Measurements from ENCODE around the gene AGPAT3. TPM values are rescaled to one million over a fixed set of nuclear protein-coding genes. Genes with fewer than 3 reads are reported as not detected.

The AGPAT3 gene
- total RNA-seq, 1 experiment from 2014 or later: 13.0 TPM

DNA sequence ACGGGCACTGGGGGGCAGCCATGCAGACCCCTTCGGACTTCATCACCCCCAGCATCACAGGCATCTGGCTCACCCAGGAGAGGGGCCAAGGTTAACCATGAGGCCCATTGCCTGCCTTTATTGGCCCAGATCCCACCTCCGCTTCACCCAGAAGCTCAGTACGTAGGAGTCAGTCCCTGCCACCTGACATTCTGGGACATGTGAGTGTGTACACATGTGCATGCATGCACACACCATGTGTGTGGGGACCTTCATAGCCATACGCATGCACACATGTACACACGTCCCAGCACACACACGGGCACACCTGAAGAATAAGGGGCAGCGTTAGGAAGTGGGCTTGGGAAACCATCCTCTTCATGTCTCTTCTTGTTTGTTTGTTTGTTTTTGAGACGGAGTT lies 123.0 kb downstream of the AGPAT3 start:
- Histone ChIP-seq H3K4me1 (ENCODE audit: insufficient read depth, low read length) (no peaks in the 10 kb centered on the region), H3K9ac (ENCODE audit: extremely low read depth, insufficient read length, low read length) (no peak overlapping the region), H2BK5ac (ENCODE audit: insufficient read length, low read length) (no peak overlapping the region), H2BK15ac (ENCODE audit: low read depth, low read length) (no peak overlapping the region), H3K4me2 (ENCODE audit: insufficient read depth, insufficient read length, low read length) (no peak overlapping the region), H4K91ac (ENCODE audit: insufficient read length, low read depth, low read length) (no peak overlapping the region), H3T11ph (ENCODE audit: low read length) (no peak overlapping the region), H3K27me3 (ENCODE audit: insufficient read depth, low read length) (no peaks in the 10 kb centered on the region), H3K4ac (ENCODE audit: low read depth, low read length) (no peak overlapping the region), H3K23ac (ENCODE audit: insufficient read length, low read depth, low read length) (no peak overlapping the region), H3K23me2 (ENCODE audit: insufficient read length, low read depth, low read length, poor library complexity, severe bottlenecking) (peaks cover 3% of the 10 kb centered on the region), H2BK120ac (ENCODE audit: low read depth, low read length, poor library complexity, severe bottlenecking) (no peak overlapping the region), H2AFZ (ENCODE audit: low read length) (no peak overlapping the region), H3K27ac (ENCODE audit: insufficient read length, low read depth, low read length) (no peak overlapping the region), H4K20me1 (ENCODE audit: control insufficient read depth, insufficient read depth, insufficient read length) (no peaks in the 10 kb centered on the region), H3K56ac (ENCODE audit: insufficient read length, low read depth, low read length) (no peak overlapping the region), H3K14ac (ENCODE audit: insufficient read depth, low read length) (no peak overlapping the region), H3K9me3 (ENCODE audit: control insufficient read depth, low read depth, low read length) (no peaks in the 10 kb centered on the region), H4K8ac (replicated peaks; ENCODE audit: insufficient read length, low read depth, low read length) (no peak overlapping the region), H3K18ac (ENCODE audit: insufficient read length, low read depth, low read length) (no peak overlapping the region), H4K5ac (ENCODE audit: insufficient read length, low read depth, low read length) (no peak overlapping the region), H2AK5ac (ENCODE audit: insufficient read length, low read length) (no peak overlapping the region), H3K79me2 (ENCODE audit: insufficient read depth, low read length) (no peaks in the 10 kb centered on the region), H3K79me1 (ENCODE audit: insufficient read depth, low read depth, low read length, poor library complexity, severe bottlenecking) (no peaks in the 10 kb centered on the region), H2BK12ac (ENCODE audit: insufficient read length, low read depth, low read length) (no peak overlapping the region), H2BK20ac (ENCODE audit: low read depth, low read length, poor library complexity, severe bottlenecking) (no peak overlapping the region)
- H3K4me3 Mint-ChIP-seq: no peak overlapping the region
- TF ChIP-seq, protein P1, sequence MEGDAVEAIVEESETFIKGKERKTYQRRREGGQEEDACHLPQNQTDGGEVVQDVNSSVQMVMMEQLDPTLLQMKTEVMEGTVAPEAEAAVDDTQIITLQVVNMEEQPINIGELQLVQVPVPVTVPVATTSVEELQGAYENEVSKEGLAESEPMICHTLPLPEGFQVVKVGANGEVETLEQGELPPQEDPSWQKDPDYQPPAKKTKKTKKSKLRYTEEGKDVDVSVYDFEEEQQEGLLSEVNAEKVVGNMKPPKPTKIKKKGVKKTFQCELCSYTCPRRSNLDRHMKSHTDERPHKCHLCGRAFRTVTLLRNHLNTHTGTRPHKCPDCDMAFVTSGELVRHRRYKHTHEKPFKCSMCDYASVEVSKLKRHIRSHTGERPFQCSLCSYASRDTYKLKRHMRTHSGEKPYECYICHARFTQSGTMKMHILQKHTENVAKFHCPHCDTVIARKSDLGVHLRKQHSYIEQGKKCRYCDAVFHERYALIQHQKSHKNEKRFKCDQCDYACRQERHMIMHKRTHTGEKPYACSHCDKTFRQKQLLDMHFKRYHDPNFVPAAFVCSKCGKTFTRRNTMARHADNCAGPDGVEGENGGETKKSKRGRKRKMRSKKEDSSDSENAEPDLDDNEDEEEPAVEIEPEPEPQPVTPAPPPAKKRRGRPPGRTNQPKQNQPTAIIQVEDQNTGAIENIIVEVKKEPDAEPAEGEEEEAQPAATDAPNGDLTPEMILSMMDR (conservative IDR thresholded peaks at IDR 0.05): no peak
- H3K27ac Mint-ChIP-seq: no peak overlapping the region
- H3K27me3 Mint-ChIP-seq (ENCODE audit: low read depth): no peaks in the 10 kb centered on the region
- H3K9me3 Mint-ChIP-seq: no peaks in the 10 kb centered on the region
- no CpG with 5 or more reads among the region's 9 CpGs for WGBS (ENCODE audit: extremely low coverage, insufficient read length, low lambda C conversion rate)
- H3K4me1 Mint-ChIP-seq: peaks cover 14 to 16% of the 10 kb centered on the region in 2 experiments
- DNase-seq: no peak
- no peaks in the 10 kb centered on the region for H3K36me3 Mint-ChIP-seq (ENCODE audit: insufficient read depth in 1 of 3, low read depth in 3 of 3)
